HG03565 (cell line): ENCODE measurements around the gene ERG.

Experiments used
- ATAC-seq: cut with Tn5 transposase; IDR thresholded peaks from one replicate; pipeline ENCODE4 v1.9.1; 2021; ENCODE audit warnings: mild to moderate bottlenecking, moderate library complexity; ENCODE audit not compliant: unreplicated experiment

Gene ERG

DNA sequence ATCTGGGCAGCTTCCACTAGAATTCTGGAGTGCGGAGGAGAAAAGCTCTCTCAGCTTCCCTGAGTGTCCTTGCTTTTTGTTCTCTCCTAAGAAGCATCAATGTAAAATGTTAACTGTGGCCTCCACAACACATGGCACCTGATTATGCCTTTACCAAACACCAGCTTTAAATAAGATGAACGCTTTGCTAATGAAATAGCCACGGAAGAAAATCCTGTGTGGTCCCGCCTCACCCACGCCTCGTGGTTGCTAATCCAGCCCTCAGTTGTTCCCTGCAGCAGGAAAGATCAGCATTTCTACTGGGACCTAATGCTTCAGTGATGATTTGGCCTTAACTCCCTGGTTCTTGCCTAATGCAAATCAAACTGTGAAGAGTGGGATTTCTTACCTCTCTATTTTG is 1.8 kb upstream of the ERG start:
- no peak for ATAC-seq

DNA sequence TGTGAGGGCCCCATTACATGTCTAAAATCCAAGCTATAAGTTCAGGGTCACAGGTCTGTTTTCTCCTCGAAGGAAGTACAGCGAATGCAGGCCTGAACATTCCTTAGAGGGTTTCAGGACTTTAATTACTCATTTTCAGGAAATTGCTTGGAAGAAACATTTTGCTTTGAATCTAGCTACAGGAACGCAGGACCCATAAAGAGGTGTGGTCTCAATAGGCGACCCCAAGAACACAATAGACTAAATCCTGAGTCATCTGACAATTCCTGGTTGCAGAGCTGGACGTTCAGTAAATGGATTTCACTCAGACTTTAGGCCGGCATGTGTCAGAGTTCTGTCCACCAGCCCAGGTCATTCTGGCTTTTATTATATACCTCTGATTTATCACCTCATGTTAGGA is 1.0 kb upstream of the ERG start:
- ATAC-seq = no peak

DNA sequence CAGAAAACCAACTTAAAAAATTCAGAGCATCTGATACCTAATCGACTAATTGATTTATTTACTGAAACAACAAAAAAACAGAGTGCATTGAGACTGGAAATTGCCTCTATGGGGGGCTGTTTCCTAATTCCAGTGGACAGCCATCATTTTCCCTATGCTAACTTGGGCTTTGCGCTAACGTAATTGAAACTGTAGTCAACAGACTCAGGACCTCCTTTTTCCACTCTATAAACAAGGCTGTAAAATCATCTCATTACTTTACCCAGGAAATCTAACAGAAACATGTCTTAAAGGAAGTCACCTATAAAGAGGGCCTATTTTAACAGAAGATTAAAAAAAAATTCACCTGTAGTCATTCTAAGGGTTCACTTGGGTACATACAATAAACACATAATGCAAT is 2.1 kb downstream of the ERG start:
- no peak for ATAC-seq

DNA sequence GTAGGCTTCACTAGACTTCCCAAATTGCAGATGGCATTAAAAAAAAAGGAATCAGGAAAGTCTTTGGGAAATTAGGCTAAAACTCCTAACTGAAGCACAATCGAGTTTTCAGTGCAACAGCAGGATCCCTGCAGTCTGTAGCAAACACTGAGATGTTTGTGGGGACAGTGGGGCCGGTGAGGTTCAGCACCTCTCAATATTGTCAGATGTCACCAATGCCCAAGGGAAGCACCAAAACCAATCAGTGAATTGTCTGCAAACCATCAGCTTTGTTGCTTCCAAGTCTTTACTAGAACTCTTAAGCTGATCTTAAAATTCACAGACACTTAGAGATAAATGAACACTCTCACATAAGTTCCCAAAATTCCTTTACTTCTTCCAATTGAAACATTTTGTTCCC is 2.6 kb downstream of the ERG start:
- no peak for ATAC-seq

- ATAC-seq = no peak
These were observed 3.0 kb downstream of the ERG start for GRCh38 chr21:38495242-38495641.

DNA sequence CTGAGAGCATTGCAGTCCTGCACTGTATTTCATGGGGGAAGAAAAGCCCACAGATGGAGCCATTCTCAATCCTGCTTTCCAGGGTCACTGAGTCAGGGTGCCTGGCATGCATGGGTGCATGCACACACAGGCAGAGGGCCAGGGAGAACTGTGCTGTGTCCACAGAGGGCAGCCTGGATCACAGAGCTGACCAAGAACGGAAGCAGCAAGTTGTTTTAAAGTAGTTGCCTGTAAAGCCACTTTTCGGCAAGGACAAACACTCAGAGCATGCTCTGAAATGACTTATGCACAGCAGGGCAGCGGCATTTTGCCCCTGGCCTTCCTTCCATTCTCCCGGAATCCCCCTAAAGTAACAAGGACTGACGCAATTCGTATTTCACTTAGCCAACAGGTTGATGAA is 3.6 kb downstream of the ERG start:
- no peak for ATAC-seq

DNA sequence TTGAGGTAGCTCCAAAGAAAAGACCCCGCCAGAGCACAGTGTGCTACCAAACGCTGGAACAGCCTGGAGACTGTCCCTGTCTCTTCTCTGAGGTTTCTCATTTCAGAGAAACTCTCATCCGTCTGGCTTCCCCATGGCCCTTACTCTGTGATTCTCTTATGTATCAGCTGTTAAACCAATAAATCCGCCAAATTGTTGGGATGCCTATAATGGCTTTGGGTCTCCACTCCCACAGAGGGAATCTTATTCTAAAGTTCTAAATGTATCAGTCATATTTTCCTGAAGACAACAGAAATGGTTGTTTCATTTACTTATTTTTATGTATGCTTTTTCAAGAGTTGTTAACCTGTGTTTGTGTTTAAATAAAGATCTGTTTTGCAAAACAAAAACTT is 4.0 kb downstream of the ERG start:
- no peak for ATAC-seq

- ATAC-seq = no peak
These were observed 4.6 kb downstream of the ERG start for GRCh38 chr21:38493549-38494250.

DNA sequence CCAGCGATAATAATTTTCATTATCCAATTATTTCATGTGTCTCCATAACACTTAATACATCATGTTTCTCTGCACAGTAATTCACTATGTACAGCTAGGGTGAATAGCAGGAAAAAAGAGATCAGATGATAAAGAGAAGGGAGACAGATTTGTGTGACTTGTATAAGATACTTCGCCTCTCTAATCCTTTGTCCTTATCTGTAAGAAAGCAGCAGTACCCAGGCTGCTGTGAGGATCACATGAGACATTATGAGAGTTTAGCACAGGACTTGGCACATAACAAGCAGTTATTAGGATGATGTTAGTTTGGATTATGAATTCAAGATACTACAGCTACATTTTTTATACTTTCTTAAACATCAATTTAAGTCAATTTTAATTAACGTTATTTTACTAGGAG is 6.3 kb downstream of the ERG start:
- ATAC-seq = no peak

DNA sequence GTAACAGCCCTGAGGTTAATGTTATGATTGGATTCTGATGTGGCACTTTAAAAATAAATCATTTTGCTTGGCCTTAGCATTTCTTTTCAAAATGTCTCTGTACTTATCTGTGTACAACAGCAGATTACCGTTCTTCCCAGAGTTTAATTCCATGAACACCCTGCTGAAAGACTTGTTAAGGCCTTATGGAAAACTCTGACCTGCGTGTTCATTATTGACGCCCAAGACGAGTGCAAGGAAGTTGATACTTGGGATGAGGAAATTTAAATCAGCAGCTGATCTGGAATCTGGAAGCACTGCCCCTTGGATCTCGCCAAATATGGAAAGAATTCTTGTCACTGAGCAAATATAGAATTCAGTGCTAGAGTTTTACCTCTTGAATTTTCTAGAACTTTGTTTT is 6.7 kb downstream of the ERG start:
- no peak for ATAC-seq

- no peak for ATAC-seq
These were observed 7.8 kb downstream of the ERG start for GRCh38 chr21:38490411-38491020.

DNA sequence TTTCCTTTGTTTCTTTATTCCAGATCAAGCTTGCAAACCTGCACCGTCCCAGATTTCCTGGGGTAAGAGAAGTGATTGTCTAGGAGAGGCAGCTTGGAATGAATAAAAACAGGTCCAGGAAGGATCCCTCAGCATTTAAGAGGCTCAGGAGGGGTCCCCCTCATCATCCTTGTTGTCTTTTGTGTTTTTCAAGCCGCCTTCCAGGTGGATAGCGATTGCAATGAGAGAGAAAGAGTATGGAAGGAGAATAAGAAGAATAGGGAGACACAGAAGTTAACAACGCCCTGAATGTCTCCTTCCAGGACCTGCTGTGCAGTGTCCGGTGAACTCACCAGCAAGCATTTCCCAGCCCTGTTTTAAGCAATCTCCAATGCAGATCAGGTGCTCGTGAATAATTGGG is 8.5 kb downstream of the ERG start:
- no peak for ATAC-seq

- no peak for ATAC-seq
These were observed 9.0 kb downstream of the ERG start for GRCh38 chr21:38489271-38489652.

DNA sequence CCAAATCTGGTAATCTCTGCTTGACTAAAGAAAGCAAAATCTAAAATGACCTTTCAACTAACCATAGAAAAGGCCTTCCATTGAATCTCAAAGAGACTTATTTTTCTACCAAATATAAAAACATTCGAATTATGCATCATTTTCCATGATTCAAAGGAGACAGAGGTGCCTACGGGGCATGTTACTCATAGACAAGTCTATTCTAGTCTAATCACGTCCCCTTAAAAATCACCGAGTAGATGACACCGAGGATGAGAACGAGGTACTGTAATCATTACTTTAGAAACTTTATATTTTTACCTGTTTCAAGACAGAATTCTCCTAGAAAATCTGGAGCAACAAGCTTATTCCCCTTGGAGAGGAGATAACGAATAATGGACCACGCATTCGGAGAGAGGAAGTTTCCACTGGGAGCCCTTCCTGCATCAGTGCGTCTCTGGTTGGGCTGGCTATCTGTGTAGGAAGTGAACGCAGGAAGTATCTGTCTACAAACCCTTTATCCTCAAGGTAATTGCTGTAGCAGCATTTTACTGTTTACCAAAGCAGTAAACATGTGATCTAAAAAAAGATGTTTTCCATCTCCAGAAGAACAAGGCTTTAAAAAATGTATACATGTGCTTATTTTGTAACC is 9.5 kb downstream of the ERG start:
- ATAC-seq = no peak

GRCh38 chr21:38487901-38488639 is 10.2 kb downstream of the ERG start:
- ATAC-seq = no peak

DNA sequence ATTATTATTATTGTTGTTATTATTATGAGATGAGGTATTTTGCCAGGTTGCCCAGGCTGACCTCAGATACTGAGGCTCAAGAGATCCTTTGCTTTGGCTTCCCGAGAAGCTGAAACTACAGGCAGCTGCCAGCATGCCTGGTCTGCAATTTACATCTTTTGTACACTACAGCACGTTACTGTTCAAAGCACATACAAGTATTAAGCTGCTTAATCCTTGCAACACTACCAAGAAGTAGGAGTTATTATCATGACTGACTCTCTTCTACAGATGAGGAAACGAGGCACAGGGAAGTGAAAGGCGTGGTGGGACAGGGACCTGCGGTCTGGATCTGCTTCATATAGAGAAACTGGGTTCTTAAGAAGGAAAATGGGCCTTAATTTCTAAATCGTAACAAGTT is 11.6 kb downstream of the ERG start:
- ATAC-seq = no peak

GRCh38 chr21:38486221-38486620 is 12.1 kb downstream of the ERG start:
- ATAC-seq = no peak

DNA sequence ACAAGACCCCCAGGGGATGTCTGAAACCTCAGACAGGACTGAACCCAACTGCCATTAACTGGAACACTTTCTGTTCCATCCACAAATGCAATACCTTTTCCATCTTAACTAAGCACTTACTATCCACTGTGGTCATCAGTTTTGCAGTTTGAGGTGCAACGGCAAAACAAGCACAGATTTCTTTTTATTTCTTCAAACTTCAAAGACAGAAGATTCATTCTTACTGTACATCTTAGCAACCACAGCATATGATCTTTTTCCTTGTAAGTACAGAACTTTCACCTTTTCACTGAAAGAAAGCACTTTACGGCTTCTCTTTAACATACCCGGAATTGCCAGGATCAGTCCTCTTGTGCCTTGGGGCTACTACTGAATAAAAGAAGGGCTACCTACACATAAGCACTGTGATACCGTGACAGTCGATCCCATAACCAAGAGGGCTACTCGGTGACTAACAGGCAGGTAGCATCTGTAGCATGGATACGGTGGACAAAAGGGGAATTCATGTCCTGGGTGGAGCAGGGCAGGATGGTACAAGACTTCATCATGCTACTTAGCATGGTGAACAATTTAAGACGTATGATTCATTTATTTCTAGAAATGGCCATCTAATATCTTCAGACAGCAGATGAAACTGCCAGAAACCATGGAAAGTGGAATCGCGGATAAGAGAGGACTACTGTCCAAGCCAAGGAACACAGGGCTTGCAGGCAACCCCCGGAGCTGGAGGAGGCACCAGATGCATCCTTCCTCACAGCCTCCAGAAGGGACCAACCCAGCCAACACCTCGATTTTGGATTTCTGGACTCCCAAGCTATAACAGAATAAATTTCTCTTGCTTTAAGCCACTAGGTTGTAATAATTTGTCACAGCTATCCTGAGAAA is 18.4 kb downstream of the ERG start:
- ATAC-seq = no peak

- ATAC-seq = no peak
These were observed 19.5 kb downstream of the ERG start for GRCh38 chr21:38478782-38479181.

- no peak for ATAC-seq
These were observed 21.1 kb downstream of the ERG start for GRCh38 chr21:38477226-38477625.

DNA sequence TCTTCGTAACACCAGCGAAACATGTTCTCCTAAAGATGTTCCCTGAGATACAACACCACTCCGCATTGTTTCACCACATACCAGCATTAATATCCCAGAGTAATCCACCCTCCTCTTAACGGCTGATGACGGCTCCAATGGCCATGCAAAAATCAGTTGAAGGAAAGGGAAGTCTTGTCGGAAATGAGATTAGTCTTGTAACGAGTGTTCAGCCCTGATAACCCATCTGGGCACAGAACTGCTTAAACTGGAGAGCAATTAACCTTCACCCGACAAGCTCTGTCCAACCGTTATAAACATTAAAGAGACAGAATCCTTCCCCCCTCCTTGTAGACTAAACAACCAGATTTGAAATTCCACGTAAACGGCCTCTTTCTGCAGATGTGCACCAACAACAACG is 21.9 kb downstream of the ERG start:
- ATAC-seq = no peak
